ENCODE measurements around the gene B4GALT6.

Gene B4GALT6

GRCh38 chr18:31591113-31591512, 93.3 kb downstream of the B4GALT6 start:
- DNase-seq = no peak

- no peak for DNase-seq
These were observed 93.8 kb downstream of the B4GALT6 start for GRCh38 chr18:31590570-31590969.

- DNase-seq = no peak
These were observed 96.9 kb downstream of the B4GALT6 start for GRCh38 chr18:31587529-31587928.

GRCh38 chr18:31586616-31587015, 97.8 kb downstream of the B4GALT6 start:
- no peak for DNase-seq

GRCh38 chr18:31585991-31586390, 98.4 kb downstream of the B4GALT6 start:
- DNase-seq = no peak

GRCh38 chr18:31583185-31583854, 101.1 kb downstream of the B4GALT6 start:
- no peak for DNase-seq

- no peak for DNase-seq
These were observed 102.7 kb downstream of the B4GALT6 start for GRCh38 chr18:31581498-31582197.

- DNase-seq = no peak
These were observed 105.0 kb downstream of the B4GALT6 start for GRCh38 chr18:31579375-31579774.

GRCh38 chr18:31578126-31578525, 106.3 kb downstream of the B4GALT6 start:
- no peak for DNase-seq

- DNase-seq = no peak
These were observed 107.2 kb downstream of the B4GALT6 start for GRCh38 chr18:31577195-31577594.

GRCh38 chr18:31576670-31577069, 107.7 kb downstream of the B4GALT6 start:
- DNase-seq = no peak

GRCh38 chr18:31575515-31576257, 108.7 kb downstream of the B4GALT6 start:
- DNase-seq = no peak

- no peak for DNase-seq
These were observed 110.0 kb downstream of the B4GALT6 start for GRCh38 chr18:31574359-31574758.
